Measurements from ENCODE around the gene IGFBP1.

- no peak for TF ChIP-seq CTCF (IDR thresholded peaks at IDR 0.05 in 4 of 5, conservative IDR thresholded peaks at IDR 0.05 in 1 of 5)
- TF ChIP-seq POLR2A (IDR thresholded peaks at IDR 0.05) = no peak
Observed at GRCh38 chr7:45909561-45909960, 21.3 kb downstream of the IGFBP1 start.
